Naive thymus-derived CD4-positive, alpha-beta T cell (primary cell): ENCODE results near the gene ZNF652. TPM values are rescaled to one million over a fixed set of nuclear protein-coding genes. Genes with fewer than 3 reads are reported as not detected.

Experiments used
- ATAC-seq: fragments of 150-1000 bp; cut with Tn5 transposase; 2 replicates; pipeline ENCODE4 v1.10.0; 2021; ENCODE audit warnings: mild to moderate bottlenecking, moderate library complexity
- CTCF ChIA-PET: fragments of 350-600 bp; sonication (Branson Sonifier 250); formaldehyde crosslinking; loops from one replicate; lab custom pipeline; 2021; ENCODE audit warnings: antibody characterized with exemption; lab: Charles Lee
- POLR2A ChIA-PET: fragments of 350-600 bp; sonication (Branson Sonifier 250); formaldehyde crosslinking; loops from one replicate; lab custom pipeline; 2021; ENCODE audit warnings: antibody characterized with exemption, inconsistent platforms; lab: Charles Lee
- DNase-seq, 9 donors: peaks; one replicate each; pipeline versions ENCODE4 v3.0.0 to v3.0.0-alpha.2; 2020 to 2022; ENCODE audit warnings: mixed read lengths in 1 of 9
- H3K27ac ChIP-seq: one replicate; pipeline ENCODE4 v1.7.0; 2013; ENCODE audit warnings: mild to moderate bottlenecking, low read depth, low read length, moderate library complexity
- H3K27me3 ChIP-seq, 2 donors: one replicate each; pipeline ENCODE4 v1.7.0; 2013; ENCODE audit warnings: low read length in 2 of 2, mild to moderate bottlenecking in 2 of 2, moderate library complexity in 2 of 2; ENCODE audit not compliant: control insufficient read depth in 2 of 2, insufficient read depth in 2 of 2
- H3K36me3 ChIP-seq, 3 experiments: 1 replicate in 2 of 3; 2 replicates in 1 of 3; pipeline ENCODE4 v1.7.0; 2013; ENCODE audit warnings: low read length in 3 of 3, mild to moderate bottlenecking in 3 of 3, moderate library complexity in 1 of 3; ENCODE audit not compliant: insufficient read depth in 3 of 3, control insufficient read depth in 2 of 3
- H3K4me1 ChIP-seq, 2 donors: one replicate each; pipeline ENCODE4 v1.7.0; 2013; ENCODE audit warnings: low read length in 2 of 2, mild to moderate bottlenecking in 2 of 2, moderate library complexity in 1 of 2; ENCODE audit not compliant: control insufficient read depth in 2 of 2, insufficient read depth in 2 of 2
- H3K4me3 ChIP-seq: 2 replicates; pipeline ENCODE4 v1.7.0; 2013; ENCODE audit warnings: mild to moderate bottlenecking, low read length
- H3K9me3 ChIP-seq, 3 experiments: 1 replicate in 2 of 3; 2 replicates in 1 of 3; pipeline ENCODE4 v1.7.0; 2013; ENCODE audit warnings: low read length in 3 of 3; ENCODE audit not compliant: control insufficient read depth in 2 of 3
- H3K27ac Mint-ChIP-seq, 9 donors: one replicate each; pipeline ENCODE4 v1.8.0; 2020 to 2022; ENCODE audit warnings: mixed read lengths in 9 of 9, mild to moderate bottlenecking in 8 of 9, moderate library complexity in 5 of 9, inconsistent platforms in 2 of 9
- H3K27me3 Mint-ChIP-seq, 5 donors: one replicate each; pipeline ENCODE4 v1.8.0; 2021 to 2022; ENCODE audit warnings: mixed read lengths in 5 of 5, mild to moderate bottlenecking in 1 of 5
- H3K36me3 Mint-ChIP-seq, 5 donors: one replicate each; pipeline ENCODE4 v1.8.0; 2020 to 2022; ENCODE audit warnings: mixed read lengths in 5 of 5, mild to moderate bottlenecking in 3 of 5, inconsistent platforms in 1 of 5
- H3K4me1 Mint-ChIP-seq, 7 donors: one replicate each; pipeline ENCODE4 v1.8.0; 2020 to 2022; ENCODE audit warnings: mixed read lengths in 7 of 7, mild to moderate bottlenecking in 3 of 7, inconsistent platforms in 1 of 7
- H3K4me3 Mint-ChIP-seq, 10 donors: one replicate each; pipeline ENCODE4 v1.8.0; 2020 to 2022; ENCODE audit warnings: mild to moderate bottlenecking in 10 of 10, mixed read lengths in 10 of 10, moderate library complexity in 6 of 10, inconsistent platforms in 2 of 10
- H3K9me3 Mint-ChIP-seq, 11 donors: one replicate each; pipeline ENCODE4 v1.8.0; 2020 to 2022; ENCODE audit warnings: mixed read lengths in 11 of 11, mild to moderate bottlenecking in 4 of 11, inconsistent platforms in 1 of 11, moderate library complexity in 1 of 11
- intact Hi-C, 2 donors: fragments of 100-400 bp; cut with micrococcal nuclease; formaldehyde crosslinking; loops; one replicate each; pipeline ENCODE4 v1.15.1; 2023
- polyA plus RNA-seq, 2 donors: library from polyadenylated mRNA; unstranded; fragments of 300-500 nt; fragmentation: Illumina TruSeq; gene quantifications; one replicate each; pipeline ENCODE4 v1.2.3, GENCODE V29; 2021
- total RNA-seq, 6 experiments: library from RNA in 5 of 6; stranded (reverse) in 5 of 6; gene quantifications; 1 replicate in 5 of 6; 2 replicates in 1 of 6; pipeline ENCODE4 v1.2.3 and lab custom pipeline; 2021 to 2026

Gene ZNF652
- total and polyA plus RNA-seq, 7 experiments from 2014 or later, result 19.3 to 64.4 (median 46.1) TPM

DNA sequence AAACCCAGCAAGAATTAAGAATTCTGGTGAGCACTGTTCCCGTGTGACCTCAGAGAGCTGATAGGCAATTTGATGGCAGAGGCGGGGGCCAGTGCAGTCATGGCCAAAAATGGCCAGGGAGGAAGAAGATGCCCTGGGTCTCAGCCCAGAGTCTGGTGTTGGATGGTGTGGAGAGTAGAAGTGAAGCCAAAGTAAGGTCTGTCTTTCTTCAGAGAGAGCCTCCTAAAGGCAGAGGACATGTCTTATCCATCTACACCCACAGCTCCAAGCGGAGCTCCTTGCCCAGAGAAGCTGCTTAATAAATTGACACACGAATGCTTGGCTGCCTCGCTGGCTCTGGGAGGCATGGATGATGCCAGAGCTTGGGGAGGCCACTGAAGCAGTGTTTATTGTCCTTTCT is 19.7 kb upstream of the ZNF652 start:
- CTCF ChIA-PET, result no interaction called here
- Mint-ChIP-seq H3K4me1 (peaks cover 4 to 13% (median 9%) of the 10 kb centered on the region in 7 donors), H3K9me3 (peaks cover 0 to 7% (median 0%) of the 10 kb centered on the region in 11 donors), H3K27me3 (peaks cover 0 to 12% (median 0%) of the 10 kb centered on the region in 5 donors), H3K27ac (peak overlapping the region in 1 of 9 donors; percentile 45), H3K36me3 (peaks cover 0 to 17% (median 11%) of the 10 kb centered on the region in 5 donors), H3K4me3 (no peak overlapping the region)
- no peak overlapping the region for H3K4me3 ChIP-seq
- H3K27ac ChIP-seq, result no peak overlapping the region
- no peaks in the 10 kb centered on the region for H3K9me3 ChIP-seq
- DNase-seq, result no peak
- POLR2A ChIA-PET, result interaction anchor here (0.5 kb wide), 1 partner anchor 90 kb away, joined by 3 read pairs; no protein-coding TSS in a partner anchor
- H3K36me3 ChIP-seq, result no peaks in the 10 kb centered on the region
- intact Hi-C loops, result no loop called here
- no peaks in the 10 kb centered on the region for H3K27me3 ChIP-seq
- no peaks in the 10 kb centered on the region for H3K4me1 ChIP-seq
- no peak for ATAC-seq

DNA sequence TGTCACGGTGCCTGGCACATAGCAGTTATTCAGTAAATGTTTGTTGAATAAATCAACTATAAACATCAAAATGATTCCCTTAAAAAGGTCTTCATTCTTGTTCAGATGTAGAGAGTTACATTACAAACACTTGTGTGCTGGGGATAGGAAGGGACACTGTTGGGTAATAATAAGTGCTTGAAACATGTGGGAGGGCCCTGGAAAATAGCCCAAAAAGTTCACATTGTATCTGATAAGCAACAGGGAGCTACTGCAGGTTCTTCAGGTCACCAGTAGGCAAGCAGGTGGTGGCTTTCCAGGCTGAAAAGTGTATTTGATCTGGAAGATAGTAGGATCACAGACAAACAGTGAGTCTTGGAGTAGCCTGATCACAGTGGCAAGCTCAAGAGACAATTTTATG is 19.0 kb upstream of the ZNF652 start:
- ATAC-seq, result no peak

DNA sequence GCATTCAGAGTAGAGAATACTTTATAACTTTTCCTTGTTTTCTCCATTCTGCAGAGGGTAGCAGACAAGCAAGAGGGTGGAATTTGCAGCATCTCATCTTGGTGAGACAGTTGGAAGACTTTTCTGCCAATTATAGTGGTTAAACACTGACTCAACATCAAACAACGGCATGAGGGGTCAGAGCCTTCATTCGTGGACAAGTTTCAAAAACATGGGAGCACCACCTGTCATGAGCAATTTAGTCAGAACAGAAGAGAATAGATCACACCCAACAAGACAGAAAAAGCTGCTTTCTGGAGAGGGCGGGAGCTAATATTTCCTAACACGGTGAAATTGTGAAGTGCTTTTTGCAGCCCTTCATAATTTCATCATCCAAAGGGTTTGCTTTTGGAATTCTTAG is 17.9 kb upstream of the ZNF652 start:
- peaks cover 0 to 12% (median 0%) of the 10 kb centered on the region in 5 donors for H3K27me3 Mint-ChIP-seq
- no peak overlapping the region for H3K27ac Mint-ChIP-seq
- POLR2A ChIA-PET, result interaction anchor here (0.6 kb wide), 1 partner anchor 9 kb away, joined by 3 read pairs; no protein-coding TSS in a partner anchor
- H3K9me3 Mint-ChIP-seq, result peaks cover 0 to 7% (median 0%) of the 10 kb centered on the region in 11 donors
- Histone ChIP-seq H3K27me3 (no peaks in the 10 kb centered on the region), H3K36me3 (no peaks in the 10 kb centered on the region), H3K4me1 (no peaks in the 10 kb centered on the region), H3K27ac (no peak overlapping the region), H3K4me3 (no peak overlapping the region), H3K9me3 (no peaks in the 10 kb centered on the region)
- H3K36me3 Mint-ChIP-seq, result peaks cover 0 to 20% (median 11%) of the 10 kb centered on the region in 5 donors
- intact Hi-C loops, result no loop called here
- no peak for DNase-seq
- CTCF ChIA-PET, result no interaction called here
- no peak for ATAC-seq
- peaks cover 0 to 4% (median 1%) of the 10 kb centered on the region in 7 donors for H3K4me1 Mint-ChIP-seq
- no peak overlapping the region for H3K4me3 Mint-ChIP-seq

More for the DNA sequence above, 19.0 kb upstream of the ZNF652 start:
- no peak overlapping the region for H3K27ac ChIP-seq
- no peaks in the 10 kb centered on the region for H3K27me3 ChIP-seq
- no peak overlapping the region for H3K4me3 Mint-ChIP-seq
- H3K36me3 Mint-ChIP-seq, result peaks cover 0 to 17% (median 11%) of the 10 kb centered on the region in 5 donors
- H3K9me3 ChIP-seq, result no peaks in the 10 kb centered on the region
- H3K27ac Mint-ChIP-seq, result peak overlapping the region in 1 of 9 donors; percentile 18
- no peak for DNase-seq
- ChIA-PET CTCF (interaction anchor here (0.6 kb wide), 1 partner anchor 184 kb away, joined by 6 read pairs; no protein-coding TSS in a partner anchor), POLR2A (interaction anchor here (0.5 to 0.6 kb wide), 2 partner anchors 89 to 142 kb away, joined by 3 to 4 read pairs; no protein-coding TSS in a partner anchor)
- intact Hi-C loops, result no loop called here
- H3K9me3 Mint-ChIP-seq, result peaks cover 0 to 7% (median 0%) of the 10 kb centered on the region in 11 donors
- H3K4me1 ChIP-seq, result no peaks in the 10 kb centered on the region
- no peaks in the 10 kb centered on the region for H3K36me3 ChIP-seq
- no peak overlapping the region for H3K4me3 ChIP-seq
- H3K27me3 Mint-ChIP-seq, result peaks cover 0 to 12% (median 0%) of the 10 kb centered on the region in 5 donors
- peaks cover 3 to 8% (median 4%) of the 10 kb centered on the region in 7 donors for H3K4me1 Mint-ChIP-seq

DNA sequence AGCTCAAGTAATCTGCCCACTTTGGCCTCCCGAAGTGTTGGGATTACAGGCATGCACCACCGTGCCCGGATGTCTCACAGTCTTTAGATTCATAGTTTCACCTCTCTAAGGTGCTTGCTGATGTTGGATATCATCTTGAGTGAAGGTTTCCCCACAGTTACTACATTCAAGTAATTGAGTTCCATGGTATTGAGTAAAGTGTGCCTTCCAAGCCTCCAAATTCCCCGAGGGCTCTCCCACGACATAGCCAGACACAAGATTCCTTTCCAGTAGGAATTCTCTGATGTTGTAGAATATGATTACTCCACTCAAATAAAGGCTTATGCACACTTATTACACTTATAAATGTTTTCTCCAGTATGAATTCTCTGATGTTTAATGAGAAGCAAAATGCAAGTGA is 16.3 kb upstream of the ZNF652 start:
- H3K4me3 ChIP-seq, result no peak overlapping the region
- ATAC-seq (no peak), DNase-seq (no peak)
- H3K36me3 ChIP-seq, result no peaks in the 10 kb centered on the region
- H3K36me3 Mint-ChIP-seq, result peaks cover 0 to 20% (median 11%) of the 10 kb centered on the region in 5 donors
- H3K9me3 ChIP-seq, result no peaks in the 10 kb centered on the region
- peaks cover 0 to 4% (median 0%) of the 10 kb centered on the region in 7 donors for H3K4me1 Mint-ChIP-seq
- intact Hi-C loops, result no loop called here
- peaks cover 0 to 4% (median 0%) of the 10 kb centered on the region in 11 donors for H3K9me3 Mint-ChIP-seq
- H3K4me1 ChIP-seq, result no peaks in the 10 kb centered on the region
- no peak overlapping the region for H3K27ac ChIP-seq
- ChIA-PET POLR2A (interaction anchor here (0.6 kb wide), 1 partner anchor 66 kb away, joined by 6 read pairs; no protein-coding TSS in a partner anchor), CTCF (no interaction called here)
- H3K27me3 ChIP-seq, result no peaks in the 10 kb centered on the region
- H3K27ac Mint-ChIP-seq, result no peak overlapping the region
- peaks cover 0 to 10% (median 0%) of the 10 kb centered on the region in 5 donors for H3K27me3 Mint-ChIP-seq
- H3K4me3 Mint-ChIP-seq, result no peak overlapping the region

DNA sequence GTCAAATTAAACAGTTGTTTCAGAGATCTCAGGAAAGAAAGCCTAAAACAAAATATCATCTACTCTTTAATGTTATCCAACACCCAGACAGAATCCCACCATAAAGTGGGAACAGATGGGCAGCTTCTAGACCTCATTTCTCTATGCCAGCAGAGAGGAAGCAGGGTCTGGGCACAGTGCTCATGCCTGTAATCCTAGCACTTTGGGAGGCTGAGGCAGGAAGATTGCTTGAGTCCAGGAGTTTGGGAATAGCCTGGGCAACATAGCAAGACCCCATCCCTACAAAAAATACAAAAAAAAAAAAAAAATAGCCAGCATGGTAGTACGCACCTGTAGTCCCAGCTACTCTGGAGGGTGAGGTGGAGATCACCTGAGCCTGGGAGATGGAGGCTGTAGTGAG is 13.5 kb upstream of the ZNF652 start:
- POLR2A ChIA-PET, result interaction anchor here (1.1 kb wide), 1 partner anchor 28 kb away, joined by 6 read pairs; no protein-coding TSS in a partner anchor
- intact Hi-C loops, result no loop called here

DNA sequence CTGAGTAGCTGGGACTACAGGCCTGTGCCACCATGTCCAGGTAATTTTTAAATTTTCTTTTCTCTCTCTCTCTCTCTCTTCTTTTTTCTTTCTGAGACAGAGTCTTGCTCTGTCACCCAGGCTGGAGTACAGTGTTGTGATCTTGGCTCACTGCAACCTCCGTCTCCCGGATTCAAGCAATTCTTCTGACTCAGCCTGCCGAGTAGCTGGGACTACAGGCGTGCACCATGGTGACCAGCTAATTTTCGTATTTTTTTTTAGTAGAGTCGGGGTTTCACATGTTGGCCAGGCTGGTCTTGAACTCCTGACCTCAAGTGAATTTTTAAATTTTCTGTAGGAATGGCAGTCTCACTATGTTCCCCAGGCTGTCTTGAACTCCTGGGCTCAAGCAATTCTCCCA is 11.1 kb upstream of the ZNF652 start:
- POLR2A ChIA-PET, result no interaction called here
- intact Hi-C loops, result no loop called here
- no peaks in the 10 kb centered on the region for H3K9me3 Mint-ChIP-seq
- H3K36me3 Mint-ChIP-seq, result peaks cover 0 to 7% (median 0%) of the 10 kb centered on the region in 5 donors
- peaks cover 0 to 6% (median 0%) of the 10 kb centered on the region in 5 donors for H3K27me3 Mint-ChIP-seq
- ATAC-seq (no peak), DNase-seq (no peak)
- H3K27ac Mint-ChIP-seq, result no peak overlapping the region
- Histone ChIP-seq H3K27me3 (no peaks in the 10 kb centered on the region), H3K27ac (no peak overlapping the region), H3K9me3 (no peaks in the 10 kb centered on the region), H3K36me3 (no peaks in the 10 kb centered on the region), H3K4me3 (no peak overlapping the region), H3K4me1 (no peaks in the 10 kb centered on the region)
- H3K4me1 Mint-ChIP-seq, result peaks cover 0 to 9% (median 4%) of the 10 kb centered on the region in 7 donors
- H3K4me3 Mint-ChIP-seq, result no peak overlapping the region
- CTCF ChIA-PET, result interaction anchor here (0.8 kb wide), 1 partner anchor 695 kb away, joined by 3 read pairs; no protein-coding TSS in a partner anchor

More for the DNA sequence above, 13.5 kb upstream of the ZNF652 start:
- H3K9me3 Mint-ChIP-seq, result peaks cover 0 to 4% (median 0%) of the 10 kb centered on the region in 11 donors
- peaks cover 0 to 5% (median 4%) of the 10 kb centered on the region in 7 donors for H3K4me1 Mint-ChIP-seq
- ATAC-seq (no peak), DNase-seq (no peak)
- Histone ChIP-seq H3K27ac (no peak overlapping the region), H3K4me3 (no peak overlapping the region), H3K9me3 (no peaks in the 10 kb centered on the region), H3K36me3 (no peaks in the 10 kb centered on the region), H3K4me1 (no peaks in the 10 kb centered on the region), H3K27me3 (no peaks in the 10 kb centered on the region)
- peak overlapping the region in 1 of 9 donors; percentile 25 for H3K27ac Mint-ChIP-seq
- peaks cover 0 to 20% (median 11%) of the 10 kb centered on the region in 5 donors for H3K36me3 Mint-ChIP-seq
- H3K27me3 Mint-ChIP-seq, result peaks cover 0 to 6% (median 0%) of the 10 kb centered on the region in 5 donors
- CTCF ChIA-PET, result interaction anchor here (0.6 to 0.8 kb wide), 2 partner anchors 13 to 18 kb away, joined by 3 to 4 read pairs; no protein-coding TSS in a partner anchor
- no peak overlapping the region for H3K4me3 Mint-ChIP-seq
